Thoracic aorta (tissue), 2 donors: ENCODE data around the gene ASTN2. TPM values are rescaled to one million over a fixed set of nuclear protein-coding genes. Genes with fewer than 3 reads are reported as not detected.

ENCODE experiments used
- ATAC-seq: fragments of 150-250 bp; one replicate; pipeline ENCODE4 v1.8.0; 2017; ENCODE audit warnings: low read depth; ENCODE audit not compliant: insufficient number of reproducible peaks, low FRiP score
- DNase-seq: peaks from one replicate; pipeline ENCODE4 v3.0.0-alpha.2; 2020; ENCODE audit warnings: low spot score
- H3K27ac ChIP-seq, 2 donors: fragments of 200-600 bp; sonication (generic); 1 replicate in 1 of 2; 2 replicates in 1 of 2; pipeline ENCODE4 v1.5.1; 2016; ENCODE audit warnings: mild to moderate bottlenecking in 2 of 2, moderate library complexity in 2 of 2
- H3K27me3 ChIP-seq: fragments of 200-600 bp; sonication (generic); replicated peaks from 2 replicates; pipeline ENCODE4 v1.6.0; 2016; ENCODE audit warnings: mild to moderate bottlenecking; ENCODE audit not compliant: insufficient read depth
- H3K36me3 ChIP-seq: fragments of 200-600 bp; sonication (generic); one replicate; pipeline ENCODE4 v1.5.1; 2016
- H3K4me1 ChIP-seq, 2 donors: fragments of 200-600 bp; sonication (generic); 1 replicate in 1 of 2; 2 replicates in 1 of 2; pipeline versions ENCODE4 v1.5.1 to v1.6.0; 2016; ENCODE audit warnings: low read depth in 2 of 2, mild to moderate bottlenecking in 1 of 2; ENCODE audit not compliant: control insufficient read depth in 1 of 2
- H3K4me3 ChIP-seq: fragments of 200-600 bp; sonication (generic); 2 replicates; pipeline ENCODE4 v1.5.1; 2016; ENCODE audit warnings: mild to moderate bottlenecking
- H3K9me3 ChIP-seq: fragments of 200-600 bp; sonication (generic); 2 replicates; pipeline ENCODE4 v1.5.1; 2016
- CTCF ChIP-seq: fragments of 200-600 bp; sonication (generic); IDR thresholded peaks from one replicate; pipeline ENCODE4 v1.5.1; 2019; ENCODE audit warnings: antibody characterized with exemption
- total RNA-seq, 2 donors: library from RNA; depleted of rRNA; stranded (reverse); fragments of >200 nt; gene quantifications; one replicate each; pipeline versions ENCODE4 v1.1.0 to v1.2.3, GENCODE V29; 2016

ASTN2 gene
- total RNA-seq, 2 donors from 2014 or later, result 6.8 to 7.1 TPM

GRCh38 chr9:116585896-116586295 is 829.0 kb downstream of the ASTN2 start:
- H3K36me3 ChIP-seq, result no peaks in the 10 kb centered on the region
- no peak for TF ChIP-seq CTCF
- no peak overlapping the region for H3K4me3 ChIP-seq
- peaks cover 0 to 2% of the 10 kb centered on the region in 2 donors for H3K4me1 ChIP-seq
- H3K27ac ChIP-seq, result no peak overlapping the region
- ATAC-seq (no peak), DNase-seq (no peak)
- peaks cover 8% of the 10 kb centered on the region for H3K9me3 ChIP-seq
- H3K27me3 ChIP-seq, result no peaks in the 10 kb centered on the region

- peaks cover 0 to 6% of the 10 kb centered on the region in 2 donors for H3K4me1 ChIP-seq
- no peaks in the 10 kb centered on the region for H3K36me3 ChIP-seq
- no peak for ATAC-seq
- no peak for TF ChIP-seq CTCF
- H3K27ac ChIP-seq, result no peak overlapping the region
- H3K9me3 ChIP-seq, result peaks cover 8% of the 10 kb centered on the region
- no peak for DNase-seq
- no peak overlapping the region for H3K4me3 ChIP-seq
- H3K27me3 ChIP-seq, result no peaks in the 10 kb centered on the region
These were observed 829.7 kb downstream of the ASTN2 start for GRCh38 chr9:116585204-116585603.

GRCh38 chr9:116580853-116581252 is 834.0 kb downstream of the ASTN2 start:
- DNase-seq (no peak), ATAC-seq (no peak)
- TF ChIP-seq CTCF, result no peak
- no peak overlapping the region for H3K27ac ChIP-seq
- no peaks in the 10 kb centered on the region for H3K36me3 ChIP-seq
- H3K9me3 ChIP-seq, result no peaks in the 10 kb centered on the region
- H3K4me3 ChIP-seq, result no peak overlapping the region
- H3K4me1 ChIP-seq, result peaks cover 0 to 6% of the 10 kb centered on the region in 2 donors
- H3K27me3 ChIP-seq, result no peaks in the 10 kb centered on the region

- Histone ChIP-seq H3K4me3 (no peak overlapping the region), H3K27ac (no peak overlapping the region), H3K9me3 (no peaks in the 10 kb centered on the region), H3K4me1 (peaks cover 0 to 15% of the 10 kb centered on the region in 2 donors), H3K27me3 (no peaks in the 10 kb centered on the region), H3K36me3 (no peaks in the 10 kb centered on the region)
- TF ChIP-seq CTCF, result no peak
- no peak for ATAC-seq
- no peak for DNase-seq
These were observed 838.5 kb downstream of the ASTN2 start for GRCh38 chr9:116576386-116576785.

GRCh38 chr9:116574027-116574679 is 840.7 kb downstream of the ASTN2 start:
- Histone ChIP-seq H3K27ac (no peak overlapping the region), H3K4me3 (no peak overlapping the region), H3K27me3 (no peaks in the 10 kb centered on the region), H3K4me1 (peaks cover 0 to 9% of the 10 kb centered on the region in 2 donors), H3K36me3 (no peaks in the 10 kb centered on the region), H3K9me3 (no peaks in the 10 kb centered on the region)
- no peak for TF ChIP-seq CTCF
- no peak for DNase-seq
- no peak for ATAC-seq
